Measurements from ENCODE around the gene ADARB2.

Gene ADARB2

GRCh38 chr10:1376384-1376945 lies 360.9 kb downstream of the ADARB2 start:
- no peak for DNase-seq

- DNase-seq, result no peak
Measured at GRCh38 chr10:1375346-1376170, 361.8 kb downstream of the ADARB2 start.

GRCh38 chr10:1374511-1375345 lies 362.6 kb downstream of the ADARB2 start:
- DNase-seq, result no peak

GRCh38 chr10:1373287-1373686 lies 364.0 kb downstream of the ADARB2 start:
- DNase-seq, result no peak

- no peak for DNase-seq
Measured at GRCh38 chr10:1372212-1372611, 365.1 kb downstream of the ADARB2 start.

GRCh38 chr10:1370298-1370697 lies 367.0 kb downstream of the ADARB2 start:
- DNase-seq, result no peak

GRCh38 chr10:1369665-1370064 lies 367.7 kb downstream of the ADARB2 start:
- no peak for DNase-seq

GRCh38 chr10:1369197-1369596 lies 368.1 kb downstream of the ADARB2 start:
- no peak for DNase-seq

- DNase-seq, result no peak
Measured at GRCh38 chr10:1368842-1369171, 368.5 kb downstream of the ADARB2 start.

- DNase-seq, result no peak
Measured at GRCh38 chr10:1367938-1368841, 369.1 kb downstream of the ADARB2 start.

GRCh38 chr10:1366811-1367425 lies 370.4 kb downstream of the ADARB2 start:
- DNase-seq, result no peak

GRCh38 chr10:1366322-1366691 lies 371.0 kb downstream of the ADARB2 start:
- DNase-seq, result no peak

- DNase-seq, result no peak
Measured at GRCh38 chr10:1365540-1366321, 371.6 kb downstream of the ADARB2 start.

GRCh38 chr10:1364151-1364910 lies 373.0 kb downstream of the ADARB2 start:
- DNase-seq, result no peak

GRCh38 chr10:1363446-1364121 lies 373.7 kb downstream of the ADARB2 start:
- DNase-seq, result no peak

- DNase-seq, result no peak
Measured at GRCh38 chr10:1362589-1363445, 374.5 kb downstream of the ADARB2 start.

GRCh38 chr10:1361411-1362105 lies 375.8 kb downstream of the ADARB2 start:
- DNase-seq, result no peak

- no peak for DNase-seq
Measured at GRCh38 chr10:1360558-1361164, 376.7 kb downstream of the ADARB2 start.
